IMR-90 (cell line): ENCODE results near the gene C5AR2. TPM values are rescaled to one million over a fixed set of nuclear protein-coding genes. Genes with fewer than 3 reads are reported as not detected.

Source experiments
- ATAC-seq: fragments of 200-7000 bp; cut with Tn5 transposase; 2 replicates; pipeline ENCODE4 v1.9.1; 2020; ENCODE audit warnings: low read depth, mild to moderate bottlenecking, moderate library complexity
- BruUV-seq: library from RNA; stranded (reverse); fragments of 400-500 nt; replicated peaks from 2 replicates; lab custom pipeline; 2021; lab: Mats Ljungman, UMichigan
- CTCF ChIA-PET: fragments of 300-600 bp; formaldehyde crosslinking; extraction: SDS; loops from one replicate; lab custom pipeline; 2021; ENCODE audit warnings: antibody characterized with exemption; lab: Yijun Ruan, JAX
- POLR2A ChIA-PET: fragments of 300-600 bp; sonication (Branson Sonifier 250); formaldehyde crosslinking; loops from one replicate; lab custom pipeline; 2022; ENCODE audit warnings: antibody characterized with exemption; ENCODE audit not compliant: unreplicated experiment; lab: Charles Lee
- DNase-seq: peaks from one replicate; pipeline ENCODE4 v3.0.0; 2013
- H2AFZ ChIP-seq: replicated peaks from 2 replicates; pipeline ENCODE3; 2013; ENCODE audit warnings: low read length, mild to moderate bottlenecking; ENCODE audit not compliant: poor library complexity
- H2AK5ac ChIP-seq: 2 replicates; pipeline ENCODE4 v1.6.1; 2013; ENCODE audit warnings: low read depth, low read length, inconsistent platforms
- H2AK9ac ChIP-seq: replicated peaks from 2 replicates; pipeline ENCODE3; 2013; ENCODE audit warnings: mild to moderate bottlenecking, low read depth, low read length, moderate library complexity; ENCODE audit not compliant: poor library complexity
- H2BK120ac ChIP-seq: 2 replicates; pipeline ENCODE4 v1.6.1; 2013; ENCODE audit warnings: low read depth, low read length, inconsistent platforms
- H2BK15ac ChIP-seq: 3 replicates; pipeline ENCODE4 v1.6.1; 2013; ENCODE audit warnings: low read depth, low read length, inconsistent platforms
- H2BK20ac ChIP-seq: 2 replicates; pipeline ENCODE4 v1.6.1; 2013; ENCODE audit warnings: low read depth, mild to moderate bottlenecking, inconsistent platforms, low read length, moderate library complexity
- H2BK5ac ChIP-seq: 2 replicates; pipeline ENCODE4 v1.6.1; 2013; ENCODE audit warnings: mild to moderate bottlenecking, low read depth, low read length, inconsistent platforms; ENCODE audit not compliant: poor library complexity, severe bottlenecking
- H3K14ac ChIP-seq: replicated peaks from 2 replicates; pipeline ENCODE4 v1.6.1; 2013; ENCODE audit warnings: low read depth, low read length, inconsistent platforms
- H3K18ac ChIP-seq: 2 replicates; pipeline ENCODE4 v1.6.1; 2013; ENCODE audit warnings: low read depth, low read length, control low read depth
- H3K23ac ChIP-seq: 2 replicates; pipeline ENCODE4 v1.6.1; 2013; ENCODE audit warnings: low read depth, low read length, inconsistent platforms
- H3K27ac ChIP-seq: 2 replicates; pipeline ENCODE4 v1.5.1; 2013; ENCODE audit warnings: mild to moderate bottlenecking, control low read depth, low read length; ENCODE audit not compliant: insufficient read depth
- H3K27me3 ChIP-seq: 2 replicates; pipeline ENCODE4 v1.6.1; 2013; ENCODE audit warnings: low read length; ENCODE audit not compliant: control insufficient read depth, insufficient read depth
- H3K36me3 ChIP-seq: 2 replicates; pipeline ENCODE4 v1.6.1; 2013; ENCODE audit warnings: low read length, mixed read lengths; ENCODE audit not compliant: control insufficient read depth, insufficient read depth
- H3K4ac ChIP-seq: 2 replicates; pipeline ENCODE4 v1.6.1; 2013; ENCODE audit warnings: low read depth, low read length, inconsistent platforms
- H3K4me1 ChIP-seq: 2 replicates; pipeline ENCODE4 v1.6.1; 2013; ENCODE audit warnings: low read length, mixed read lengths; ENCODE audit not compliant: control insufficient read depth, insufficient read depth
- H3K4me2 ChIP-seq: 2 replicates; pipeline ENCODE4 v1.6.1; 2013; ENCODE audit warnings: low read depth, mild to moderate bottlenecking, control low read depth, low read length, moderate library complexity
- H3K4me3 ChIP-seq: 2 replicates; pipeline ENCODE4 v1.5.1; 2013; ENCODE audit warnings: low read depth, mild to moderate bottlenecking, control low read depth, low read length, moderate library complexity; ENCODE audit not compliant: insufficient read depth
- H3K56ac ChIP-seq: 2 replicates; pipeline ENCODE4 v1.6.1; 2013; ENCODE audit warnings: low read length, inconsistent platforms; ENCODE audit not compliant: insufficient read depth; ENCODE audit errors: extremely low read depth
- H3K79me1 ChIP-seq, 2 experiments: 2 replicates each; pipeline ENCODE4 v1.6.1; 2013; ENCODE audit warnings: low read length in 2 of 2, inconsistent platforms in 1 of 2, low read depth in 1 of 2
- H3K9ac ChIP-seq: 2 replicates; pipeline ENCODE4 v1.6.1; 2013; ENCODE audit warnings: low read depth, low read length, control low read depth
- H3K9me1 ChIP-seq: 2 replicates; pipeline ENCODE4 v1.6.1; 2013; ENCODE audit warnings: low read length, inconsistent platforms; ENCODE audit not compliant: insufficient read depth
- H3K9me3 ChIP-seq: 2 replicates; pipeline ENCODE4 v1.6.1; 2013; ENCODE audit warnings: low read length; ENCODE audit not compliant: control insufficient read depth, insufficient read depth
- H4K20me1 ChIP-seq: 2 replicates; pipeline ENCODE4 v1.6.1; 2013; ENCODE audit warnings: low read length, inconsistent platforms; ENCODE audit not compliant: insufficient read depth
- H4K5ac ChIP-seq: 2 replicates; pipeline ENCODE4 v1.6.1; 2013; ENCODE audit warnings: mild to moderate bottlenecking, low read depth, low read length, control low read depth
- H4K8ac ChIP-seq, 2 experiments: 2 replicates each; pipeline ENCODE4 v1.6.1; 2013; ENCODE audit warnings: low read depth in 2 of 2, low read length in 2 of 2, control low read depth in 1 of 2, inconsistent platforms in 1 of 2
- H4K91ac ChIP-seq: 2 replicates; pipeline ENCODE4 v1.6.1; 2013; ENCODE audit warnings: low read depth, low read length, inconsistent platforms; ENCODE audit not compliant: insufficient read depth
- CEBPB ChIP-seq: IDR thresholded peaks from 2 replicates; pipeline ENCODE4 v1.6.1; 2012; ENCODE audit warnings: low read depth, low read length, improper control_type of control experiment
- CHD1 ChIP-seq: IDR thresholded peaks from 2 replicates; pipeline ENCODE4 v1.6.1; 2012; ENCODE audit warnings: low read depth, low read length, improper control_type of control experiment
- FOS ChIP-seq: fragments of 150-350 bp; IDR thresholded peaks from 2 replicates; pipeline ENCODE4 v1.6.1; 2016; ENCODE audit warnings: low read depth, low read length
- MXI1 ChIP-seq: IDR thresholded peaks from 2 replicates; pipeline ENCODE4 v1.6.1; 2012; ENCODE audit warnings: low read depth, mild to moderate bottlenecking, low read length, moderate library complexity, borderline replicate concordance
- NFE2L2 ChIP-seq: fragments of 150-350 bp; IDR thresholded peaks from 2 replicates; pipeline ENCODE4 v1.6.1; 2016; ENCODE audit warnings: low read depth, mild to moderate bottlenecking, low read length
- RAD21 ChIP-seq: IDR thresholded peaks from 2 replicates; pipeline ENCODE4 v1.6.1; 2012; ENCODE audit warnings: low read length, improper control_type of control experiment
- RCOR1 ChIP-seq: IDR thresholded peaks from 2 replicates; pipeline ENCODE4 v1.6.1; 2012; ENCODE audit warnings: mild to moderate bottlenecking, low read length, improper control_type of control experiment; ENCODE audit not compliant: insufficient replicate concordance
- RFX5 ChIP-seq: IDR thresholded peaks from 2 replicates; pipeline ENCODE4 v1.8.0; 2012; ENCODE audit warnings: low read depth, mild to moderate bottlenecking, low read length, moderate library complexity
- WGBS, 2 experiments: methylation state at CpG; one replicate each; pipeline versions ENCODE4 v1.1.5 to v1.1.7; 2013; ENCODE audit warnings: missing lambda C conversion rate in 2 of 2; ENCODE audit not compliant: insufficient read length in 1 of 2; ENCODE audit errors: extremely low coverage in 2 of 2; 5-methylcytosine and 5-hydroxymethylcytosine counted together
- dilution Hi-C: fragments of 300-500 bp; cut with HindIII; formaldehyde crosslinking; loops from one replicate; pipeline ENCODE4 v1.14.3; 2018; ENCODE audit warnings: low sequenced_read_pairs; ENCODE audit not compliant: unreplicated experiment
- in situ Hi-C: fragments of 300-500 bp; cut with MboI; formaldehyde crosslinking; loops from 3 replicates; pipeline ENCODE4 v1.14.3; 2019; ENCODE audit warnings: low sequenced_read_pairs, inconsistent platforms, mixed read lengths
- intact Hi-C: fragments of 100-400 bp; cut with micrococcal nuclease; formaldehyde crosslinking; loops from 2 replicates; pipeline ENCODE4 v1.10.0; 2022
- polyA plus RNA-seq, 3 experiments: library from polyadenylated mRNA; depleted of rRNA; stranded (reverse); fragments of >200 nt; gene quantifications; 2 replicates each; pipeline ENCODE4 v1.2.3, GENCODE V29; 2012; ENCODE audit warnings: low replicate concordance in 1 of 3
- total RNA-seq: library from RNA; depleted of rRNA; stranded (reverse); fragments of >200 nt; gene quantifications from 2 replicates; pipeline ENCODE4 v1.2.3, GENCODE V29; 2012
- TF ChIP-seq, protein P1 (sequence below): fragments of 150-350 bp; IDR thresholded peaks from 2 replicates; pipeline ENCODE4 v1.6.1; 2017; ENCODE audit warnings: mild to moderate bottlenecking, antibody characterized with exemption, low read length, low read depth
- TF ChIP-seq, protein P2 (sequence below): fragments of 150-350 bp; IDR thresholded peaks from 2 replicates; pipeline ENCODE4 v1.6.1; 2016; ENCODE audit warnings: low read depth, mild to moderate bottlenecking, low read length, moderate library complexity, borderline replicate concordance

Gene C5AR2
- total and polyA plus RNA-seq, 2 of the 4 experiments (the other 2 are of a cell fraction), result not detected

GRCh38 chr19:47373246-47374240 lies 41.6 kb downstream of the C5AR2 start:
- 95% methylated on average over 18 of the region's 33 CpGs; no CpG with 5 or more reads in 1 of the 2 experiments for WGBS, 2 experiments
- Histone ChIP-seq H2BK15ac (no peak overlapping the region), H3K4me1 (peaks cover 6% of the 10 kb centered on the region), H4K91ac (no peak overlapping the region), H3K27me3 (no peaks in the 10 kb centered on the region), H3K79me1 (peaks cover 7 to 22% of the 10 kb centered on the region in 2 experiments; a peak in 3 of 4 replicates), H2BK5ac (no peak overlapping the region), H4K8ac (no peak overlapping the region), H3K36me3 (peaks cover 73% of the 10 kb centered on the region), H2AFZ (no peak overlapping the region), H2AK9ac (no peak overlapping the region), H3K14ac (no peak overlapping the region), H3K4me3 (no peak overlapping the region), H3K4me2 (no peak overlapping the region), H2BK20ac (no peak overlapping the region), H4K20me1 (peaks cover 13% of the 10 kb centered on the region; the same call in 1 of the 2 replicates), H3K9me1 (peaks cover 9% of the 10 kb centered on the region), H3K18ac (no peak overlapping the region), H3K4ac (no peak overlapping the region), H2AK5ac (no peak overlapping the region), H4K5ac (no peak overlapping the region), H3K9ac (no peak overlapping the region), H2BK120ac (no peak overlapping the region), H3K23ac (no peak overlapping the region), H3K9me3 (no peaks in the 10 kb centered on the region), H3K56ac (no peak overlapping the region), H3K27ac (no peak overlapping the region)
- ChIA-PET POLR2A (no interaction called here), CTCF (interaction anchor here (0.8 kb wide), 1 partner anchor 25 kb away, joined by 5 read pairs; no protein-coding TSS in a partner anchor)
- TF ChIP-seq NFE2L2 (no peak), MXI1 (no peak), RCOR1 (no peak), CEBPB (no peak), CHD1 (no peak), RAD21 (no peak), FOS (no peak), RFX5 (no peak)
- TF ChIP-seq, protein P1, sequence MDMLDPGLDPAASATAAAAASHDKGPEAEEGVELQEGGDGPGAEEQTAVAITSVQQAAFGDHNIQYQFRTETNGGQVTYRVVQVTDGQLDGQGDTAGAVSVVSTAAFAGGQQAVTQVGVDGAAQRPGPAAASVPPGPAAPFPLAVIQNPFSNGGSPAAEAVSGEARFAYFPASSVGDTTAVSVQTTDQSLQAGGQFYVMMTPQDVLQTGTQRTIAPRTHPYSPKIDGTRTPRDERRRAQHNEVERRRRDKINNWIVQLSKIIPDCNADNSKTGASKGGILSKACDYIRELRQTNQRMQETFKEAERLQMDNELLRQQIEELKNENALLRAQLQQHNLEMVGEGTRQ, result no peak
- TF ChIP-seq, protein P2, sequence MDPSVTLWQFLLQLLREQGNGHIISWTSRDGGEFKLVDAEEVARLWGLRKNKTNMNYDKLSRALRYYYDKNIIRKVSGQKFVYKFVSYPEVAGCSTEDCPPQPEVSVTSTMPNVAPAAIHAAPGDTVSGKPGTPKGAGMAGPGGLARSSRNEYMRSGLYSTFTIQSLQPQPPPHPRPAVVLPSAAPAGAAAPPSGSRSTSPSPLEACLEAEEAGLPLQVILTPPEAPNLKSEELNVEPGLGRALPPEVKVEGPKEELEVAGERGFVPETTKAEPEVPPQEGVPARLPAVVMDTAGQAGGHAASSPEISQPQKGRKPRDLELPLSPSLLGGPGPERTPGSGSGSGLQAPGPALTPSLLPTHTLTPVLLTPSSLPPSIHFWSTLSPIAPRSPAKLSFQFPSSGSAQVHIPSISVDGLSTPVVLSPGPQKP, result no peak
- dilution Hi-C loops (no loop called here), in situ Hi-C loops (no loop called here), intact Hi-C loops (no loop called here)
- ATAC-seq (no peak), DNase-seq (no peak)
- no TSS peak for BruUV-seq
